HepG2 (cell line): ENCODE measurements around the gene SIX5. TPM values are rescaled to one million over a fixed set of nuclear protein-coding genes. Genes with fewer than 3 reads are reported as not detected.

Experiments
- EED ChIP-seq: sonication (generic); formaldehyde crosslinking; IDR thresholded peaks from 2 replicates; pipeline ENCODE4 v1.5.0; 2020; ENCODE audit warnings: mild to moderate bottlenecking, missing genetic modification reagents
- ERF ChIP-seq: IDR thresholded peaks from 2 replicates; pipeline ENCODE4 v1.6.1; 2018; ENCODE audit warnings: missing biosample characterization, missing genetic modification reagents
- IRX3 ChIP-seq: sonication (generic); formaldehyde crosslinking; IDR thresholded peaks from 2 replicates; pipeline ENCODE4 v1.8.1; 2023; ENCODE audit warnings: mild to moderate bottlenecking, low read depth, missing genetic modification reagents, borderline replicate concordance
- KDM5A ChIP-seq: fragments of 200-600 bp; sonication (generic); IDR thresholded peaks from 2 replicates; pipeline ENCODE4 v1.7.0; 2018; ENCODE audit warnings: antibody characterized with exemption, mild to moderate bottlenecking, low read length, borderline replicate concordance
- KIAA2018 ChIP-seq: sonication (generic); formaldehyde crosslinking; IDR thresholded peaks from 2 replicates; pipeline ENCODE4 v1.5.0; 2020; ENCODE audit warnings: mild to moderate bottlenecking, missing genetic modification reagents, borderline replicate concordance
- MAZ ChIP-seq, 2 experiments: sonication (generic) in 1 of 2; formaldehyde crosslinking in 1 of 2; IDR thresholded peaks; 2 replicates each; pipeline versions ENCODE4 v1.5.0 to v1.6.1; 2012 to 2020; ENCODE audit warnings: low read depth in 2 of 2, mild to moderate bottlenecking in 2 of 2, borderline replicate concordance in 1 of 2, improper control_type of control experiment in 1 of 2, low read length in 1 of 2, missing genetic modification reagents in 1 of 2, moderate library complexity in 1 of 2
- MTF2 ChIP-seq: sonication (generic); formaldehyde crosslinking; IDR thresholded peaks from 2 replicates; pipeline ENCODE4 v1.5.0; 2020; ENCODE audit warnings: missing genetic modification reagents, borderline replicate concordance
- MXI1 ChIP-seq: IDR thresholded peaks from 3 replicates; pipeline ENCODE4 v1.6.1; 2012; ENCODE audit warnings: low read depth, low read length, inconsistent platforms, borderline replicate concordance
- NFYB ChIP-seq: sonication (generic); formaldehyde crosslinking; IDR thresholded peaks from 2 replicates; pipeline ENCODE4 v1.4.0; 2020; ENCODE audit warnings: missing genetic modification reagents
- PPARG ChIP-seq: conservative IDR thresholded peaks from 2 replicates; pipeline ENCODE4 v1.6.1; 2016; ENCODE audit warnings: missing biosample characterization, missing genetic modification reagents
- PRDM4 ChIP-seq: sonication (generic); formaldehyde crosslinking; IDR thresholded peaks from 2 replicates; pipeline ENCODE4 v1.9.0; 2021; ENCODE audit warnings: missing genetic modification reagents, borderline replicate concordance
- RCOR2 ChIP-seq: IDR thresholded peaks from 2 replicates; pipeline ENCODE4 v1.6.1; 2016; ENCODE audit warnings: missing biosample characterization, missing genetic modification reagents
- SIX4 ChIP-seq: sonication (generic); formaldehyde crosslinking; IDR thresholded peaks from 2 replicates; pipeline ENCODE4 v1.4.0; 2020; ENCODE audit warnings: missing genetic modification reagents
- SP2 ChIP-seq: sonication (generic); formaldehyde crosslinking; IDR thresholded peaks from 2 replicates; pipeline ENCODE4 v1.5.1; 2020; ENCODE audit warnings: mild to moderate bottlenecking, missing genetic modification reagents
- U2AF2 ChIP-seq: fragments of 200-400 bp; formaldehyde crosslinking; IDR thresholded peaks from 2 replicates; pipeline ENCODE4 v1.6.1; 2017; ENCODE audit warnings: low read depth, mild to moderate bottlenecking, low read length
- ZNF160 ChIP-seq: sonication (generic); formaldehyde crosslinking; IDR thresholded peaks from 2 replicates; pipeline ENCODE4 v1.8.0; 2022; ENCODE audit warnings: mild to moderate bottlenecking, inconsistent platforms, missing genetic modification reagents
- ZNF17 ChIP-seq: sonication (generic); formaldehyde crosslinking; IDR thresholded peaks from 2 replicates; pipeline ENCODE4 v1.5.0; 2020; ENCODE audit warnings: mild to moderate bottlenecking, missing genetic modification reagents
- ZNF329 ChIP-seq: sonication (generic); formaldehyde crosslinking; IDR thresholded peaks from 2 replicates; pipeline ENCODE4 v1.9.0; 2021; ENCODE audit warnings: low read depth, mild to moderate bottlenecking, missing genetic modification reagents
- polyA plus RNA-seq, 8 experiments: library from polyadenylated mRNA; depleted of rRNA in 3 of 8; stranded (reverse) in 7 of 8; unstranded in 1 of 8; fragments of >200 nt; fragmentation: Illumina TruSeq in 4 of 8; extraction: Trizol in 4 of 8; gene quantifications; 2 replicates each; pipeline versions ENCODE4 v1.2.1 to v1.2.3, GENCODE V29; 2011 to 2016; ENCODE audit warnings: low read depth in 4 of 8, missing spikeins in 1 of 8, mixed read lengths in 1 of 8; ENCODE audit not compliant: insufficient read depth in 1 of 8
- total RNA-seq, 5 experiments: library from RNA; depleted of rRNA; stranded (reverse); fragments of >200 nt; fragmentation: Illumina TruSeq; extraction: Trizol; gene quantifications; 2 replicates each; pipeline ENCODE4 v1.2.3, GENCODE V29; 2016; ENCODE audit warnings: low read depth in 1 of 5

The SIX5 gene
- total and polyA plus RNA-seq, 2 of the 13 experiments (the other 11 are each of a cell fraction or from before 2014, with no cell fraction given), result 7.7 to 10.5 TPM

GRCh38 chr19:45730368-45731288 lies 38.4 kb downstream of the SIX5 start, which contains the start of gene FBXO46 (continued):
- 0 out of 2 replicates have a peak, but pooled peaks have one; percentile 47 for TF ChIP-seq SP2 (CRISPR knock-in tag)
- TF ChIP-seq SIX4 (CRISPR knock-in tag), result no peak
- TF ChIP-seq U2AF2, result no peak
- TF ChIP-seq ZNF17 (CRISPR knock-in tag), result no peak
- no peak; the same call in 1 of the 2 replicates for TF ChIP-seq KDM5A
- TF ChIP-seq MXI1, result peak; percentile 84; the same call in 1 of the 3 replicates
- TF ChIP-seq NFYB (CRISPR knock-in tag), result peak; percentile 47; the same call in 1 of the 2 replicates
- TF ChIP-seq RCOR2 (CRISPR knock-in tag), result no peak
- 0 out of 2 replicates have a peak, but pooled peaks have one; percentile 28 for TF ChIP-seq ZNF160 (CRISPR knock-in tag)
- TF ChIP-seq IRX3 (CRISPR knock-in tag), result no peak
- TF ChIP-seq ERF, result 0 out of 2 replicates have a peak, but pooled peaks have one; percentile 52
- TF ChIP-seq PRDM4, result no peak
- TF ChIP-seq MAZ (IDR thresholded peaks at IDR 0.05; ENCODE audit: borderline replicate concordance, low read depth, low read length), result peak; percentile 87; the same call in 1 of the 2 replicates
- TF ChIP-seq MAZ (CRISPR knock-in tag; IDR thresholded peaks at IDR 0.05; ENCODE audit: low read depth), result no peak
- TF ChIP-seq ZNF329 (CRISPR knock-in tag), result no peak
- TF ChIP-seq PPARG (CRISPR knock-in tag), result no peak
- TF ChIP-seq KIAA2018 (CRISPR knock-in tag), result no peak
- TF ChIP-seq EED (CRISPR knock-in tag), result no peak
- TF ChIP-seq MTF2 (CRISPR knock-in tag), result no peak
